GM21528 (cell line): ENCODE measurements around the gene NR2F1-AS1.
"Not testable (repeated sequence)": the region's sequence is repeated elsewhere in the genome, so short reads cannot be mapped to it uniquely, and the experiment has no call there.

Experiments used
- ATAC-seq: cut with Tn5 transposase; IDR thresholded peaks from one replicate; pipeline ENCODE4 v1.9.1; 2021; ENCODE audit warnings: mild to moderate bottlenecking, moderate library complexity; ENCODE audit not compliant: unreplicated experiment, low FRiP score

NR2F1-AS1 gene

DNA sequence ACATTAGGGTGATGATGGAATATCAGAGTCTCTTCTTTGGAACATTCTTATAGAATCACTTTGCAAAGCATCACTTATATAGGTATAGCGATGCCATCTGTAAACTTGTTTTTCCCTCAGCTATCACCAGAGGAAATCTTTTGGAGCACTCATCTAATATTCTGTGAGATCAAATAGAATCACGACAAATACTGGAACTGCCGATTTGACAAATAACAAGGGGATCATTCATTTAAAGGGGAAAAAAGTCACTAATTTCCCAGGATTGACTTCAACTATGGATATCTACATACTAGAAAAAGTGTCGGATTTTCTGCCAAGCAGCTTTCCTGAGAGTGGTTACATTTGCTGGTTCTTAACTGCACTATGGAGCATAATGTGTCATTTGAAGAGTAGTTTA is 178.6 kb downstream of the NR2F1-AS1 start:
- ATAC-seq, result no peak

- no peak for ATAC-seq
Observed at GRCh38 chr5:93401634-93402213, 179.3 kb downstream of the NR2F1-AS1 start.

DNA sequence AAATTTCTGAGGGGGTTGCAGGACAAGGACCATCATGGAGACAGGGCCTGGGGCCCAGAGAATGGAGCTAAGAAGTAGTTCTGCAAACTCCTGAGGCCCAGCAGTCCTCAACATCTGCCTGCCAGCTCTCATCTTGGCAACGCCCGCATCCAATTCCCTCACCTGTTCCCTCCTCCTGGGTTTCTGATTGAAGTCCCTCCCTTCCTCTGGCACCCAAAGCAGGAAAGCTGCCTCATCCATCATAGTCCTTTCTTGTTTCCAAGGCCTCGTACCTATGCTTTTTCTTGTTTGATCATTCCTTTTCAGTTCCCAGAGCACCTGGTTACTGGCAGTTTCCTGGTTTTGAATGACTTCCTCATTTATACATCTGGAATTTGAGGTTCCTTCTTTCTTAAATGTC is 181.3 kb downstream of the NR2F1-AS1 start:
- no peak for ATAC-seq

- no peak for ATAC-seq
Observed at GRCh38 chr5:93395971-93396379, 185.0 kb downstream of the NR2F1-AS1 start.

DNA sequence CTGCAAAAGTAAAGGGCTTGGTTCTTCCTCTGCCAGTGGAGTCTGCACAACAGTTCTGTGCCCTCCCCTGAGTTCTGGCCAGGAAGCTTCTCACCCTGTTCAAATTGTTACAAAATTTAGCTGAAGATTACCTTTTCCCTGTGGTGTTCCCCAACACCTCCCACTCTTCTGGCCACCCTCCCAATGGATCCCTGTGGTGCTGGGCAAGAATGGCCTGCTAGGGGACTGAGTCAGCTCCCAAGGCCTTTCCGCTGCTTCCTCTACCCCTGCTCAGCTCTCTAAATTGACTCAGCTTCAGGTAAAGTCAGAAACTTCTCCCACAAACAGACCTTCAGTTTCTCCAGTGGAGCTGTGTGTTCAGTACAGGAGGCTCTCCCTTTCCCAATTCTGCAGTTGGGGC is 186.0 kb downstream of the NR2F1-AS1 start:
- ATAC-seq, result no peak

- no peak for ATAC-seq
Observed at GRCh38 chr5:93394301-93394700, 186.7 kb downstream of the NR2F1-AS1 start.

DNA sequence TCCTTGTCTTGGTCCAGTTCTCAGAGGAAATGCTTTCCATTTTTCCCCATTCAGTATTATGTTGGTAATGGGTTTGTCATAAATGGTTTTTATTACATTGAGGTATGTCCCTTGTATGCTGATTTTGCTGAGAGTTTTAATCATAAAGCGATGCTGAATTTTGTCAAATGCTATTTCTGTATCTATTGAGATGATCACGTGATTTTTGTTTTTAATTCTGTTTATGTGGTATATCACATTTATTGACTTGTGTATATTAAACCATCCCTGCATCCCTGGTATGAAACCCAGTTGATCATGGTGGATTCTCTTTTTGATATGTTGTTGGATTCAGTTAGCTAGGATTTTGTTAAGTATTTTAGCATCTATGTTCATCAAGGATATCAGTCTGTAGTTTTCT is 189.8 kb downstream of the NR2F1-AS1 start:
- ATAC-seq, result not testable (repeated sequence)

DNA sequence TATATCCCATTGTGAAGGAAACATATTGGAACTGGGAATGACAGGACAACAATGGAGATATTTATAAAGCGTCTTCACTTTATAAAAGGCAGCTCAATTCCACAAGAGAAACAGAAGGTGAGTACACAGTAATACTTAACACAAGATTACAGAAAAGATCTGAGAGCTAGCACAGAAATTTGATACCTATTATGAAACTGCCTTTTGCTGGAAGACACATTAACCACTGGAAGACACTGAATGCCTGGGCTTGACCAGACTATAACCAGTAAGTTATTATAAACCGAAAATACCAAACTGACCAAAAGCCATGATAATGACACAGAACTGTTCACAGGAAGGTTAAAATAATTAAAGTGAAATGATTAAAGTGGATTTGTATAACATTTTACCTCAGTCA is 195.4 kb downstream of the NR2F1-AS1 start:
- ATAC-seq, result no peak

GRCh38 chr5:93384995-93385394 is 196.0 kb downstream of the NR2F1-AS1 start:
- no peak for ATAC-seq

DNA sequence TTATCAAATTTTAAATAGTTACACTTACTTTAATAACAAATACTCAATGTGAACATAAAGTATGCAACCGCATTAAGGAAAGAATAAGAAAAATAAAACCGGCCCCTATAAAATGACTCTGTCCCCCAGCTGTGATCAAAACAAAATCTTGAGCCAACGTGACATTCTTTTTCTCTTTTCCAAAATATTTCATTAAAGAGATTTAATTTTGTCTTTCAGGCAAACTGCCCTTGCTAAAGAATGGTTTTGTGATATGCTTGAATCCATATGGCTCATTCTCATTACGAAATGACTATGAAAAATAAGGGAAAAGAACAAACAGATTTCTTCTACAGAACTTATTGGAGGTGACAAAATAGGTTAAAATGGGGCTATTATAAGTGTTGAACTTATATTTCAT is 197.0 kb downstream of the NR2F1-AS1 start:
- ATAC-seq, result no peak

DNA sequence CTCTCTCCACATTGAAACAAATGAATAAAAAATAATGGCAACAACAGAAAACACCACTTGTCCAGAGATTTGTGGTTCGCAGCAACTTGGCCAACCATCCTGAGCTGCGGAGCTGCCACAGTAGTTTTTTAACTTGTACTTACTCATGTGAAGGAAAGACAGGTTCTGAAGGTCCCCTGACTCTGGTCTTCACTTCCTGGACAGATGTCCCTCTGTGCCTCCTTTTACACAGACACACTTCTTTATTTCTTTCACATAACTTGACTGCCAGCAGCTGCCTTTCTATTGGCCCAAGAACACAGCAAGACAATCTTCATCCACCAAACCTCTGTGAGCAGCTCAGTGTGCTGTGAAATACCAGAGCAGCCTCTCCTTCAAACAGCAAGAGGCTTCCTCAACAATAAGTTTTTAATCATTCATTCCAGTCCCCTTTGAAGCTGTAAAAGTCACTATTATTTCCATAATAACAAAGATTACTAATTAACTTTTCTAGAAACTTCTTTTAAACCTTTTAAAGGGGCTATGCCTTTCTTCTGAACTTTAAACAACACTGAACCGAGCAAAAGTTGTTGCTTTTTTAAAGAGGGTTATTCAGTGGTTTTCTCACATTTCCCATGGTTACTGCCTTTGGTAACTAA is 198.7 kb downstream of the NR2F1-AS1 start:
- no peak for ATAC-seq

GRCh38 chr5:93381057-93381456 is 200.0 kb downstream of the NR2F1-AS1 start:
- no peak for ATAC-seq

DNA sequence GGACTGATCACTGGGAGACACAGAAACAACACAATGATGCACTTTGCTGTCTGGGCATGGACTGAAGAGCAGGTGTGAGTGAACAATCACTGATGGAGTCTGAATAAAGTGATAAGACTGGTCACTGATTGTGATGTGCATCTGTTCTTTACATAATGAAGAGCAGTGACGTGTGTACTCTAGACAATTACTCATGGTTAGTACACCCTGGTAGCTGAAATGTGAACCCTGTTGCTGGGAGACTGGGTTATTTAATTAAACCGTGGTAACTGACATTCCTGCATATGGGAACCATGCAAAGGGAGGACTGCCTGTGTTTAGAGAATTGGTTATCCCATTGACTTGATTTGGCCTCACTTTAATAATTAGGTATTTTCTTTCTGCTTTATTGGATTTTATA is 202.9 kb downstream of the NR2F1-AS1 start:
- ATAC-seq, result no peak

DNA sequence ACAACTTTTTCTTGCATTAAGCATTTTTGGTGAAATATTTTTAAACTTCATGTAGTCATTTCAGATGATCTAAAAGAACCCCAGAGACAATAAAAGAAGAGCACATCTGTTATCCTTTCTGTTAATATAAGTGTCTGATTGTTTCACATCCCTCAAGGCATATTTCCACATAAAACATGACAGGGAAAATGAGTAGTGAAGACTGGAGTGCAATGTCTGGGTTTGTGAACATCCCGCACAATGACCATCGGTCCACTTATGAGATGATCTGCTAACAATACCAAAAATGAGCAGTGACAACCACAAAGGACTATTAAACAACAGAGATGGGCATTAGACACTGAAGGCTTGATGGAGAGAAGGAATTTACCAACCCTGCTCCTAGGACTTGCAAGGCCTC is 209.1 kb downstream of the NR2F1-AS1 start:
- no peak for ATAC-seq

DNA sequence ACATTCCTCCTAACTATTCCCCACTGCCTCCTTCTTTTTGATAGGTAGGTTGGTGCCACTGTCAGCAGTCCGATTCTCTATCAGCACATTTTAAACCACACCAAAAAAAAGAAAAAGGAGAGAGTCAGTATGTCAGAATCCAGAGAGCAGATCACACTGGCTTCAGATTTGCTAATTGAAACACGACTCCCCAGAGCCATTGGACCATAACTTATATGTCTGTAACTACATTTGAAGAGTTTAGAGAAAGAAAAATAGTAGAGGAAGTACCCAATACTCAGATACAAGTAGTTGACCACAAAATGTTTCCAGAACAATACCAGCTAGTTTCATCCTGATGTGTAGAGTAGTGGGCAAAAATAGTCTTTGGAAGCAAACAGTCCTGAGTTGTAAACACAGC is 216.6 kb downstream of the NR2F1-AS1 start:
- ATAC-seq, result no peak

DNA sequence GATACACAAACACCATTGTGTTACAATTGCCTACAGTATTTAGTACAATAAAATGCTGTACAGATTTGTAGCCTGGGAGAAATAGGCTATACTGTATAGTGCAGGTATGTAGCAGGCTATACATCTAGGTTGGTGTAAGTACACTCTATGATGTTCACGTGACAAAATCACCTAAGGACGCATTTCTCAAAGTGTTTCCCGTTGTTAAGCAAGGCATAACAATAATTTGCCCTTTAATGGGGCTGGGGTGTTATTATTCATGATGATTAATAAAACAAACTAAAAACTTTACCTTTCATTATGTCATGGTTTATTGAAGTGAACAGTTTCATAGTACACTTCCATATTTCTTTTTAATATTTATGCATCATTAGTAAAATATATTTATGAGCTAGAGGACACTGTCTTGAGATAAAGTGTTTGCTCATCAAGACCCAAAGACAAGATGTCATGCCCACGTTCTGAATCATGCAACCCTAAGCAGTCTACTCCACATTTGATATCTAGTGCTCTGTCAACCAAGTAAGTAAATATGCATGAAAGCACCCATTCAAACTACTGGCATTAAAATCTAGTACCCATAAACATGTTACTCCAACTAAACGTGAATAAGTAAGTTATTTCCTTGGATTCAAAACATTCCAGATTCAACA is 220.5 kb downstream of the NR2F1-AS1 start:
- ATAC-seq, result no peak

DNA sequence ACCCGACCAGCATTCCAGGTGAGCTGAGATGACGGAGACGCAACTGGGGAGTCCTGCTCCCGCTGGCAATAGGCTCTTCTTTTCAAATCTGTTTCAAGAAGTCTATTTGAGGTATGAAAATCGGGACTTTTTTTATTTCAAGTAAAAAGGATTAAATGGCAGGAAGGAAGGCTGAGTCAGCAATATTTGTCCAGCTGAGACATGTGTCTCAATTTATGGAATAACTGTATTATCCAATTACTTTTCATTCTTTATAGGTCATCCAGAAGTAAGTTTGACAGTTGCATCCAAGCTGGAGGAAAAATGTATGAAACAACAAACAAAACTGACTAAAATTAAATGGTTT is 221.1 kb downstream of the NR2F1-AS1 start:
- ATAC-seq, result no peak
